HG03064 (cell line): Measurements from ENCODE around the gene TNFAIP1.

Experiments used
- ATAC-seq: cut with Tn5 transposase; IDR thresholded peaks from one replicate; pipeline ENCODE4 v1.9.1; 2021; ENCODE audit warnings: low read depth; ENCODE audit not compliant: unreplicated experiment

Gene TNFAIP1

DNA sequence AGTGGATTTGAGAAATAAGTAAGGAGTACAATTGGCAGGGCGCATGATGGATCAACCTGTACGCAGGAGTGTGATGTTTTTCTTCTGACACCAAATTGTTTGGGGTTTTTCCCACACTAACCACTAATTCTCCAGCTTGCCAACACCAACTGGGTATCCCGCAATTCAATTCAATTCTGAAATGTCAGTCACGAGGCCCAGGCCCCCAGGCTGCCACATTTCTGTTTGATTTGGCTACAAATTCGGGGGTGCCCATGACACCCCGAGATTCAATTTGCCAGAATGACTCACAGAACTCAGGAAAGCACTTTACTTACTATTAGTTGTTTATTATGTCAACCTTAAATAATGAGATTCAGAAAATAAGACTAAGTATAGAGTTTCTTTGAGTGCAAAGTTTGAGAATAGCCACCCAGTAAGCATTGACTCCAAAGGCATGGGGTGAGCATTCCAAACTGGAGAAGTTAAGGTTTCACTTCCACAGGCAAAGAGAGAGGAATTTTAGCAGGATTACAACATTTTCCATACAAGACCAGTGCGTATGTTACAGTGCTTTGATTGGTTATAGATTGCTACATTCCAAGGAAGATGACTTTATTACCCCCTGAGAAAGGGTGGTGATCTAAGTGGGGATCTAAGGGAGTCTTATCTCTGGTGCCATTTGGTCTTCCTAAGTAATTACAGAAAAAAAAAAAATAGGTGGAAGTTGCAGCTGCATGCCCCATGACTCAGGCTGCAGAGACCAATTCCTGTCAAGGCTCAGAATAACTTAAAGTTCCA is 59.0 kb downstream of the TNFAIP1 start:
- ATAC-seq, result no peak

DNA sequence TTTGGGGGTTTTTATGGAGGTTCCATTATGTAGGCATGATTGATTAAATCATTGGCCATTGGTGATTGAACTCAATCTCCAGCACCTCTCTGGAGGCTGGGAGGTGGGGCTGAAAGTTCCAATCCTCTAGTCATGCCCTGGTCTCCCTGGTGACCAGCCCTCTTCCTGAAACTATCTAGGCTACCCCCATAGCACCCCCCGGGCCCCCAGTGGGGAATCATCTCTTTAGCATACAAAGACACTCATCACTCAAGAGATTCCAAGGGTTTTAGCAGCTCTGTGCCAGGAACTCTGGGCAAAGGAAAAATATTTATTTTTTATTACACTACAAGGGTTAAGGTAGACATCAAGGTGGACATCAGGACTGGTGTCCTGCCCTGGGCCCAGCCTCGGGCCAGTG is 59.9 kb downstream of the TNFAIP1 start:
- ATAC-seq, result no peak

DNA sequence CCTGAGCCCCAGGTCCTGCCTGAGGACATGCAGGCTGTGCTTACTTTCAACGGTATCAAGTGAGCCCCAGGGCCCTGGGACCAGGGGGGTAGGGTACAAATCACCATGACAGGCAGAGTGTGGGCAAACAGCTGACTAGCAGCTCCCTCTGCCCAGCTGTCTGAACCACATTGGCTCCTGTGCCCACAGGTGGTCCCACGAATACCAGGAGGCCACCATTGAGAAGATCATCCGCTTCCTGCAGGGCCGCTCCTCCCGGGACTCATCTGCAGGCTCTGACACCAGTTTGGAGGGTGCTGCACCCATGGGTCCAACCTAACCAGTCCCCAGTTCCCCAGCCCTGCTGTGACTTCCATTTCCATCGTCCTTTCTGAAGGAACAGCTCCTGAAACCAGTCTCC is 60.4 kb downstream of the TNFAIP1 start:
- ATAC-seq, result no peak
